AG10803 (cell line): Measurements from ENCODE around the gene TVP23A.

Experiments used
- DNase-seq: peaks from one replicate; pipeline ENCODE4 v3.0.0; 2010; ENCODE audit warnings: low read depth
- H3K4me3 ChIP-seq: 2 replicates; pipeline ENCODE4 v1.5.1; 2011; ENCODE audit warnings: mild to moderate bottlenecking, low read length, control low read depth
- TF ChIP-seq, protein P1 (sequence below): conservative IDR thresholded peaks from 2 replicates; pipeline ENCODE4 v1.5.1; 2011; ENCODE audit warnings: mild to moderate bottlenecking, low read length, control low read depth, inconsistent platforms

The TVP23A gene

DNA sequence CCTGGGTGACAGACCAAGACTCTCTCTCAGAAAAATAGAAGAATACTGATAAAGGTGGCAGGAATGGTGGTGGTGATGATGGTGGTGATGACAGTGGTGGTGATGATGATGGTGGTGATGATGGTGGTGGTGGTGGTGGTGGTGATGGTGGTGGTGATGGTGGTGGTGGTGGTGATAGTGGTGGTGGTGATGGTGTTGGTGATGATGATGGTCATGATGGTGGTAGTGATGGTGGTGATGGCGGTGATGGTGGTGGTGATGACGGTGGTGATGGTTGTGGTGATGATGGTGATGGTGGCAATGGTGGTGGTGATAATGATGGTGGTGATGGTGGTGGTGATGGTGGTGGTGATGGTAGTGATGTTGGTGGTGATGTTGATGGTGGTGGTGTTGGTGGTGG is 40.4 kb upstream of the TVP23A start:
- DNase-seq, result no peak
- TF ChIP-seq, protein P1, sequence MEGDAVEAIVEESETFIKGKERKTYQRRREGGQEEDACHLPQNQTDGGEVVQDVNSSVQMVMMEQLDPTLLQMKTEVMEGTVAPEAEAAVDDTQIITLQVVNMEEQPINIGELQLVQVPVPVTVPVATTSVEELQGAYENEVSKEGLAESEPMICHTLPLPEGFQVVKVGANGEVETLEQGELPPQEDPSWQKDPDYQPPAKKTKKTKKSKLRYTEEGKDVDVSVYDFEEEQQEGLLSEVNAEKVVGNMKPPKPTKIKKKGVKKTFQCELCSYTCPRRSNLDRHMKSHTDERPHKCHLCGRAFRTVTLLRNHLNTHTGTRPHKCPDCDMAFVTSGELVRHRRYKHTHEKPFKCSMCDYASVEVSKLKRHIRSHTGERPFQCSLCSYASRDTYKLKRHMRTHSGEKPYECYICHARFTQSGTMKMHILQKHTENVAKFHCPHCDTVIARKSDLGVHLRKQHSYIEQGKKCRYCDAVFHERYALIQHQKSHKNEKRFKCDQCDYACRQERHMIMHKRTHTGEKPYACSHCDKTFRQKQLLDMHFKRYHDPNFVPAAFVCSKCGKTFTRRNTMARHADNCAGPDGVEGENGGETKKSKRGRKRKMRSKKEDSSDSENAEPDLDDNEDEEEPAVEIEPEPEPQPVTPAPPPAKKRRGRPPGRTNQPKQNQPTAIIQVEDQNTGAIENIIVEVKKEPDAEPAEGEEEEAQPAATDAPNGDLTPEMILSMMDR, result no peak
- no peak overlapping the region for H3K4me3 ChIP-seq

DNA sequence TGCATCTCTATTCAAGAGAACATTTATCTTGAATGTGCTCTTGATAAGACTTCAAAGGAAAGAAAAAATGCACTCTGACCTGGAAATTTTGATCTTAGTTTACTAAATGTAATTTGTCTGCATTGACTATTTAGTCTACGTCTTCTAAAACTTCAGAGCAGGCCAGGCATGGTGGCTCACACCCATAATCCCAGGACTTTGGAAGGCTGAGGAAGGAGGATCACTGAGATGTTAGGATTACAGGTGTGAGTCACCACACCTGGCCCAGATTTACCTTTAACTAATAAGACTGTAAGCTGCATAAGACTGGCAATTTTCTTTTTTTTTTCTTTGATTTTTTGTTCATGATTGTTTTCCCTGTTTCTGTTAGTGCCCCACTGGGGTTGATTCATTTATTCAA is 39.6 kb upstream of the TVP23A start:
- no peak for DNase-seq
- no peak overlapping the region for H3K4me3 ChIP-seq
- TF ChIP-seq, protein P1, result no peak

DNA sequence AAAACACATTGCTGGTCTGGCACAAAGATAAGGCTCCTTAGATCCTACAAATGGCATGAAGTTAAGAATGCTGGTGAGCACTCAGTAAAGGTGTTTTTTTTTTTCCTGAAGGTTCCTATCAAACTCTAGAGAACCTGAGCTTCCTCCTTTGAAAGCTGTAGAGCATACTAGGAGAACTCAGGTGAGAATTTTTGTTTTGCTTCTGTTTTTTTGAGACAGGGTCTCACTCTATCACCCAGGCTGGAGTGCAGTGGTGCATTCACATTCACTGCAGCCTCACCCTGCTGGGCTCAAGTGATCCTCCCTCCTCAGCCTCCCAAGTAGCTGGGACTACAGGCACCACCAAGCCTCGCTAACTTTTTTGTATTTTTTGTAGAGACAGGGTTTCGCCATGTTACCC is 37.4 kb upstream of the TVP23A start:
- DNase-seq, result no peak
- TF ChIP-seq, protein P1, result no peak
- H3K4me3 ChIP-seq, result no peak overlapping the region

DNA sequence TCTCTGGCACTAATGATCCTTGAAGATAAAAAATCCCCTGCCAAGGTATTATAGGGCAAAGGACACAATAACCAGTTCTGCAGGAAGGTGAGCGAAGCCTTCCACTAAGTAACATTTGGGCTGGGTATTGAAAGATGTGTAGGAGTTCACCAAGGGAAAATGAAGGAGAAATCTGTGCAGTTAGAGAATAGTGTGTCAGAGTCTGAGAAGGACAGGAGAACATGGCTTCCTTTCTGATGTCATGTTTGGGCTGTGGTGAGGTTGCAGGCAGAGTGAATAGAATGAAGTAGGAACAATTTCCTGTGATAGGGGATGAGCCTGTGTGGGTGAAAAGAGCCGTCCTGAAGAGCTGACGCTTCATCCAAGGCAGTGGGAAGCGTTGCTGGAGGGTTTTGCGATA is 34.4 kb upstream of the TVP23A start:
- no peak for DNase-seq
- no peak overlapping the region for H3K4me3 ChIP-seq
- TF ChIP-seq, protein P1, result no peak

DNA sequence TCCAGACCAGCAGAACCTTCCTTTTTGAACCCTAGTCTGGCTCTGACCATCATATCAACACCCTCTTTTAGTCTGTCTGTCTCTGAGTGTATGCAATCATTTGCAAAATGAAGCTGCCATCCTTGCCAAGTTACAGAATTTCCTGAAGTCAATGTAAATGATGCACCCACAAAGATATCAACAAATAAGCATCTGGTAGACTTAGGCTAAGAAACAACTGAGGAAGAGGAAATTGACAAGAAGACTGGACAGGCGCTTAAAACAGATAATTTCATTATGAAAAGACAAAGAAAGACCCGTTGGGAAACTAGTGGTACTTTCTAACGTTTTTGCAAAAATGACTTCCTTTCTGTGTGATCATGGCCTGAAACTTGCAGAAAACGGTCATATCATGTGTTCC is 33.7 kb upstream of the TVP23A start:
- TF ChIP-seq, protein P1, result no peak
- no peak for DNase-seq
- no peak overlapping the region for H3K4me3 ChIP-seq

DNA sequence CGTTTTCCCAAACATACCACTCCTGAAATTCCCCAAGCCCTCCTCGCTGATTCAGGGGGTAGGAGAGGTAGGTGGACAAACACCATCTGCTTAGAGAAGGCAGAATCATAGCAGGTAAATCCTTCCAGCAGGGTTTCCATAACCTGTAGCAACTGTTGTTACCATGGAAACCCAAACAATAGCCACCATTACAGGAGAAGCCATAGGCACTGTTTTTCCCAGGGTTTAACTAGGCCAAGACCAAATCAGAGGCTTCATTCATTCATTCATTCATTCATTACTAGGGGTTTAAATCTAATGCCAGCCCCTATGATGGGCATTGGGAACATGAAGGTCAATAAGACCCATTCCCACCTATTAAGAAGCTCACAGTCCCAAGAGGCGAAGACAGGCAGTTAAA is 32.9 kb upstream of the TVP23A start:
- TF ChIP-seq, protein P1, result no peak
- H3K4me3 ChIP-seq, result no peak overlapping the region
- DNase-seq, result no peak

DNA sequence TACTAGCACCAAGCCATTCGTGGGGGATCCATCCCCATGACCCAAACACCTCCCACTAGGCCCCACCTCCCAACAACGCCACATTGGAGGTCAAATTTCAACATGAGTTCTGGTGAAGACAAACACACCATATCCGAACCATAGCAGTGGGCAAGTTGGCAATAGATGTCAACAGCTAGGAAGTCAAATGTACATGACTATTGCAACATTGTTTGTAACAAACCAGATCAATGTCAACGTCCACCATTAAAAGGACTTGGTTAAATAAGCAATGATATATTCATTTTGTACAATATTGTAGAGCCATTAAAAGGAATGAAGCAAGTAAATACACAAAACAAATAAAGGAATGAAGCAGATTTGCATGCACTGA is 31.9 kb upstream of the TVP23A start:
- TF ChIP-seq, protein P1, result no peak
- no peak for DNase-seq
- H3K4me3 ChIP-seq, result no peak overlapping the region
